GM12872 (cell line): ENCODE results near the gene TSPAN18.

ENCODE experiments used
- TF ChIP-seq, protein P1 (sequence below): IDR thresholded peaks from 3 replicates; pipeline ENCODE4 v1.5.1; 2011; ENCODE audit warnings: low read depth, mild to moderate bottlenecking, low read length, moderate library complexity; ENCODE audit not compliant: insufficient read depth

TSPAN18 gene

DNA sequence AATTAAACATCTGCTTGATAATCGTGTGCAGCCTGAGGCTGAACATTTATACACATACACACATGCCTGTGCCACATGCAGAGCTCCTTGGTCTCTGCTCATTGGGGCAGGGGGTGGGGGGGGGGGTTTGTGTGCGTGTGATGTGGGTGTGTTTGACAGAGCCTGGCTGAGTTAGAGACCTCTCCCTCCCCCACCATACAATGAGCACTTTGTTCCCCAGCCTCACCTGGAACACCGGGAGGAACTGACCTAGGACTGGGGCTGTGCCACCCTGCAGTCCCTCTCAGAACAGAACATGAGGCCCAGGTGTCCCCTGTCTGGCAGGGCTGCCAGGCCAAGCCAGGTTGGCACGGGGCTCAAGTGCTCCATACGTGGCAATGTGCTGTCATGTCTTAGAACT is 127.3 kb downstream of the TSPAN18 start:
- TF ChIP-seq, protein P1, sequence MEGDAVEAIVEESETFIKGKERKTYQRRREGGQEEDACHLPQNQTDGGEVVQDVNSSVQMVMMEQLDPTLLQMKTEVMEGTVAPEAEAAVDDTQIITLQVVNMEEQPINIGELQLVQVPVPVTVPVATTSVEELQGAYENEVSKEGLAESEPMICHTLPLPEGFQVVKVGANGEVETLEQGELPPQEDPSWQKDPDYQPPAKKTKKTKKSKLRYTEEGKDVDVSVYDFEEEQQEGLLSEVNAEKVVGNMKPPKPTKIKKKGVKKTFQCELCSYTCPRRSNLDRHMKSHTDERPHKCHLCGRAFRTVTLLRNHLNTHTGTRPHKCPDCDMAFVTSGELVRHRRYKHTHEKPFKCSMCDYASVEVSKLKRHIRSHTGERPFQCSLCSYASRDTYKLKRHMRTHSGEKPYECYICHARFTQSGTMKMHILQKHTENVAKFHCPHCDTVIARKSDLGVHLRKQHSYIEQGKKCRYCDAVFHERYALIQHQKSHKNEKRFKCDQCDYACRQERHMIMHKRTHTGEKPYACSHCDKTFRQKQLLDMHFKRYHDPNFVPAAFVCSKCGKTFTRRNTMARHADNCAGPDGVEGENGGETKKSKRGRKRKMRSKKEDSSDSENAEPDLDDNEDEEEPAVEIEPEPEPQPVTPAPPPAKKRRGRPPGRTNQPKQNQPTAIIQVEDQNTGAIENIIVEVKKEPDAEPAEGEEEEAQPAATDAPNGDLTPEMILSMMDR = no peak

GRCh38 chr11:44854741-44855492 is 128.2 kb downstream of the TSPAN18 start:
- TF ChIP-seq, protein P1 = no peak

DNA sequence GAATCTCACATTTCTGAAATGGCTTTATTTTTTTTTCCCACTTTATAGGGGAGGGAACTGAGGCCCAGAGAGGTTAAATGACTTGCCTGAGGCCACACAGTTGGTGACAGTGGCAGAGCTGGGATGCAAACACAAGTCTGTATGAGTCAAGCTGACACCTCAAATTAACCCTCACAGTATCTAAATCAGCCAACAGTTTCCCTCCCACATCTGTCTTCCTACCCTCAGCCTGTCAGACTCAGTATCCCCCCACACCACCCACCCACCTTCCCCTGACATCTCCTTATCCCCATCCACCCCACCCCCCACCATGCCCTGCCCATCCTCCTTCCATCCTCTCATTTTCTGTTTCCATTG is 128.7 kb downstream of the TSPAN18 start:
- TF ChIP-seq, protein P1 = no peak

- TF ChIP-seq, protein P1 = no peak
These were observed 130.8 kb downstream of the TSPAN18 start for GRCh38 chr11:44857490-44858090.

DNA sequence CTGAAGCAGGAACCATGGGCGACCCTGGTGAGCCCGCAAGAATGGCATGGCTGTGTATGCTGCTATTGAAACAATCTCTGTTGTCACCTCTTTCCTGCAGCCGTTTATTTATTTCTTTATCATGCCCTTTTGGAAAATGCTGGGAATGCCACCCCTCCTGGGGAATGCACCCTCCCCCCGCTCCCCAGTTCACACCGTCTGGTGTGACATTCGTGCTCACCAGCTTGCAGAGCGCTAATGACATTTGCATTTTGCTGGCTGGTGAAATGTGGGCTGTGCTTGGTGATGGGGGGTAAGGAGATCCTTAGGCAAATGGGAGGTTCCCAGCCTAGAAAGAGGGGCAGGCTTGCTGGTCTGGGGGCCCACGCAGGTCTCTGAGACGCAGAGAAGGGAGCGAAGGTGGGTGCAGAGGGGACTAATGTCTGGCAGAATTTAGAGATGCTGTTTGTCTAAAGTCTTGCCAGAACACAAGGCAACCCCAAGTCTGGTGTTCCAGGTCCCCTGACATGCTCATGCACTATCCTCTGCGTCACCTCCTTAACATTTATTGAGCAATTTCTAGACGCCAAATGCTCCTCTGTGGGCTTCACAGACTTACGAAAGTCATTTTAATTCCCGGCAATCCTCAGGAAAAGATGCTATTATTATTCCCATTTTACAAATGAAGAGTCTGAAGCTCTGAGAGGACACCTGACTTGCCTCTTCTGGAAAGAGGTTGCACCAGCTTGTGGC is 132.2 kb downstream of the TSPAN18 start:
- TF ChIP-seq, protein P1 = no peak

GRCh38 chr11:44859528-44859925 is 132.8 kb downstream of the TSPAN18 start:
- TF ChIP-seq, protein P1 = no peak

DNA sequence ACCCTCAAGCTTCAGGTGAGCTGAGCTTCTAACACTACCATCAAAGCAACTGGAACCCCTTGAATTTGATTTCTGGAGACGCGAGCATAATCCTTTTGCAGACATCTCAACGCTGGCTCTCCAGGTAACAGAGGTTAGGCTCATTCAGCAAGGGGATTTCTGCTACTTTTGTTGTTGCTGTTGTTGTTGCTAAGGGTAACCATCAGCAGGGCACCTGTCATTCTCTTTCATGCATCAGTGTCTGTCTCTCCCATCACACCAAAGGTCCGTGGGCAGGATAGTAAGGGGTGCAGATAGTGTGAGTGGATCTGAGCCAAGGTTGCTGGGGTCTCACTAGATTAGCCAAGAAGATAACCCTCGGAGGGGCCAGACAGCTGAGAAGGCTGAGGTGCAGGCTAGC is 133.6 kb downstream of the TSPAN18 start:
- TF ChIP-seq, protein P1 = no peak
